Peyer's patch (tissue), 4 donors: ENCODE data around the gene HLTF.

Source experiments
- POLR2A ChIP-seq, 2 donors: fragments of 450-650 bp; IDR thresholded peaks; one replicate each; pipeline ENCODE4 v1.5.1; 2017; ENCODE audit warnings: antibody characterized with exemption in 2 of 2, mild to moderate bottlenecking in 2 of 2, moderate library complexity in 2 of 2
- TF ChIP-seq, protein P1 (sequence below), 6 experiments: fragments of 450-650 bp in 4 of 6; fragments of 200-600 bp in 2 of 6; sonication (generic) in 1 of 6; IDR thresholded peaks; one replicate each; pipeline ENCODE4 v1.5.1; 2017 to 2019; ENCODE audit warnings: antibody characterized with exemption in 6 of 6, mild to moderate bottlenecking in 3 of 6, moderate library complexity in 1 of 6

DNA sequence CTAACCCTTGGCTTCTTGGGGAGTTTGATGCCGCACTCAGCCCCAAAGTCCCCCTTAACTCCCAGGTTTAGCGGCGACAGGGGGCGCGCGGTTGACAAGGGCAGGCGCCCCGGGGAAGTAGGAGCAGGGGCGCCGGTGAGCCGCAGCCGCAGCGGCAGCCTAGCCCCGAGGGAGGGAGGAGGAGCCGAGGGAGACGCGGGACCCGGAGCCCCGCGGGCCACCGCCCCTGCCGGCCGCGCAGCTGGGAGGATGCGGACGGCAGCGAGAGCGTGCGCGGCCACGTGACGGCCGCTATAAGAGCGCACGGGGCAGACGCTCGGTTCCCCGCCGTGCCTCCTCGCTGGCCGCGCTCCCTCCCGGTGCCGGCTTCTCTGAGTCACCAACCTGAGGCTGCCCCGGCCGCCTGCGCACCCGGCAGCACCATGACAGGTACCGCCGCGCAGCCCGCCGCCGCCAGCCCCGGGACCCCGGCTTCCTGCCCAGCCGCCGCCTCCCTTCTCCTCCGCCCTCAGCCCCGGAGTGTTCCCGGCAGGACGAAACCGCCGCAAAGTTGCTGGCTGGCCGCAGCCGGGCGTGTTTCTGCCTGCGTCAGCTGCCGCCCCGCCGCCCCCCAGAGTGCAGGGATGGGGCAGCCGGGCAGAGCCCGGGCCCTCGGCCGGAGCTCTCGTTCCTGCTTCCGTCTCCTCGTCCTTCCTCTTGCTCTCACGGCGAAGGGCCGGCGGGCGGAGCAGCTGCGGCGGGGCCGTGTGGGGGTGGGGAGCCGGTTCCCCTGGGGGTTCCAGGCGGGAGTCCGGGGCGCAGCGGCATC is 94.9 kb downstream of the HLTF start, which contains the start of gene GYG1:
- TF ChIP-seq POLR2A (IDR thresholded peaks at IDR 0.05) = peak; percentile 75 to 82
- TF ChIP-seq, protein P1, sequence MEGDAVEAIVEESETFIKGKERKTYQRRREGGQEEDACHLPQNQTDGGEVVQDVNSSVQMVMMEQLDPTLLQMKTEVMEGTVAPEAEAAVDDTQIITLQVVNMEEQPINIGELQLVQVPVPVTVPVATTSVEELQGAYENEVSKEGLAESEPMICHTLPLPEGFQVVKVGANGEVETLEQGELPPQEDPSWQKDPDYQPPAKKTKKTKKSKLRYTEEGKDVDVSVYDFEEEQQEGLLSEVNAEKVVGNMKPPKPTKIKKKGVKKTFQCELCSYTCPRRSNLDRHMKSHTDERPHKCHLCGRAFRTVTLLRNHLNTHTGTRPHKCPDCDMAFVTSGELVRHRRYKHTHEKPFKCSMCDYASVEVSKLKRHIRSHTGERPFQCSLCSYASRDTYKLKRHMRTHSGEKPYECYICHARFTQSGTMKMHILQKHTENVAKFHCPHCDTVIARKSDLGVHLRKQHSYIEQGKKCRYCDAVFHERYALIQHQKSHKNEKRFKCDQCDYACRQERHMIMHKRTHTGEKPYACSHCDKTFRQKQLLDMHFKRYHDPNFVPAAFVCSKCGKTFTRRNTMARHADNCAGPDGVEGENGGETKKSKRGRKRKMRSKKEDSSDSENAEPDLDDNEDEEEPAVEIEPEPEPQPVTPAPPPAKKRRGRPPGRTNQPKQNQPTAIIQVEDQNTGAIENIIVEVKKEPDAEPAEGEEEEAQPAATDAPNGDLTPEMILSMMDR (IDR thresholded peaks at IDR 0.05) = peak in 4 of 6 experiments; percentile 10 to 37 (median 31)
